ENCODE results near the gene EYS. TPM values are rescaled to one million over a fixed set of nuclear protein-coding genes. Genes with fewer than 3 reads are reported as not detected.

EYS gene
- total and polyA plus RNA-seq, 2 of the 13 experiments (the other 11 are each of a cell fraction or from before 2014, with no cell fraction given): 0.04 to 0.07 TPM

- no peaks in the 10 kb centered on the region for H3K79me2 ChIP-seq (ENCODE audit: insufficient read depth, low read length)
- in situ Hi-C loops (cut with HindIII; ENCODE audit: extremely low pct_ligation_motif_present, low pct_unique_long_range_greater_than_20kb): no loop called here
- FAIRE-seq (no peak), DNase-seq (ENCODE audit: low spot score) (peak; percentile 2), ATAC-seq (no peak)
- H2AFZ ChIP-seq (ENCODE audit: low read length): no peak overlapping the region
- no peak overlapping the region for H3K4me2 ChIP-seq (ENCODE audit: low read depth, low read length)
- no peaks in the 10 kb centered on the region for H3K27me3 ChIP-seq (ENCODE audit: control insufficient read depth in 1 of 2, insufficient read depth in 2 of 2, low read length in 2 of 2)
- no TSS peak for BruUV-seq (replicated peaks)
- no peak overlapping the region for H3K4me3 ChIP-seq (replicated peaks in 1 of 3; ENCODE audit: insufficient read depth in 1 of 3, low read depth in 2 of 3, low read length in 3 of 3)
- H4K20me1 ChIP-seq (ENCODE audit: insufficient read depth, low read length): no peaks in the 10 kb centered on the region
- intact Hi-C loops (cut with micrococcal nuclease; ENCODE audit: unreplicated experiment): no loop called here
- WGBS (ENCODE audit: low lambda C conversion rate): 0% methylated on average over 1 of the region's 1 CpG
- CTCF ChIA-PET (ENCODE audit: low intra/inter-chr PET ratio, low total read pairs): no interaction called here
- no peak overlapping the region for H3K9ac ChIP-seq (ENCODE audit: insufficient read depth, low read depth, low read length)
- no peak overlapping the region for H3K27ac ChIP-seq (ENCODE audit: extremely low read length, insufficient read depth, low read length)
- no peaks in the 10 kb centered on the region for H3K36me3 ChIP-seq (replicated peaks in 1 of 2; ENCODE audit: control insufficient read depth in 1 of 2, insufficient read depth in 2 of 2, low read length in 2 of 2)
- no peaks in the 10 kb centered on the region for H3K9me3 ChIP-seq (ENCODE audit: low read length)
- TF ChIP-seq MBD4 (IDR thresholded peaks at IDR 0.05; ENCODE audit: borderline replicate concordance, low read length) (no peak), TGIF2 (CRISPR knock-in tag; IDR thresholded peaks at IDR 0.05) (no peak), BCL3 (CRISPR knock-in tag; IDR thresholded peaks at IDR 0.05) (no peak), U2AF1 (optimal IDR thresholded peaks at IDR 0.05; ENCODE audit: low read depth, low read length) (no peak), KDM3A (CRISPR knock-in tag; IDR thresholded peaks at IDR 0.05; ENCODE audit: low read depth) (no peak), ZBTB43 (CRISPR knock-in tag; conservative IDR thresholded peaks at IDR 0.05) (no peak), MAF1 (CRISPR knock-in tag; IDR thresholded peaks at IDR 0.05; ENCODE audit: borderline replicate concordance) (no peak), ZNF83 (CRISPR knock-in tag; IDR thresholded peaks at IDR 0.05; ENCODE audit: borderline replicate concordance) (no peak), HNRNPUL1 (IDR thresholded peaks at IDR 0.05; ENCODE audit: low read depth, low read length) (no peak)
- no peaks in the 10 kb centered on the region for H3K4me1 ChIP-seq (ENCODE audit: insufficient read depth, low read length)
- POLR2A ChIA-PET: no interaction called here
Measured at GRCh38 chr6:65671922-65672321, 35.1 kb downstream of the EYS start.

All from HepG2 (cell line).